CD4-positive, alpha-beta T cell treated with Interleukin-4 for 1 hour (primary cell): Measurements from ENCODE around the gene ATG7.

Experiments used
- DNase-seq, 2 donors: peaks; one replicate each; pipeline ENCODE4 v3.0.0-alpha.2; 2020 to 2022

ATG7 gene

DNA sequence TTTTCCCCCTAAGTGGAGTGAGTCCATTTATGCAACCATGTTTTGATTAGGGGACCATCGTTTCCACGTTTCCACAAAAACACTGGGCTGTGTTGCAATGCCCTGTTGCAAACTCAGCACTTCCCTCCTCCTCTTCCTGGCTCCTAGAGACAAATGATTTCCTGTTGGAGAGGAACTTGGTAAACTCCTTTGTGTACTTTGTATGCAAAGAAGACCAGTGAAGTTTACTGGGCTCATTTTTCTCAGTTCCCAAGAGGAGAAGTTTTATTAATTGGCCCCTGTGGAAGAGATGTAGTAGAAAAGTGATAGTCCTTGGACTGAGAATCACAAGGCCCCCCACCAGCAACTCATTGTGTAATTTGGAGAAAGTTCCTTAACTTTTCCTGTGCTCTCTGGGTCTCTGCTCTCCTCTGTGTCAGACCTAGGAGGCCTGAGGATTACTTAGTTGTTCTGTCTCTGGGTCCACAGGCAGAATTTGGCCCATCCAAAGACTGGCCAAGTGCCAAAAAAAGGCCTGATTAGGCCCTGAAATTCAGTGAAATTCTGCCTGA lies 95.0 kb downstream of the ATG7 start:
- DNase-seq: no peak

DNA sequence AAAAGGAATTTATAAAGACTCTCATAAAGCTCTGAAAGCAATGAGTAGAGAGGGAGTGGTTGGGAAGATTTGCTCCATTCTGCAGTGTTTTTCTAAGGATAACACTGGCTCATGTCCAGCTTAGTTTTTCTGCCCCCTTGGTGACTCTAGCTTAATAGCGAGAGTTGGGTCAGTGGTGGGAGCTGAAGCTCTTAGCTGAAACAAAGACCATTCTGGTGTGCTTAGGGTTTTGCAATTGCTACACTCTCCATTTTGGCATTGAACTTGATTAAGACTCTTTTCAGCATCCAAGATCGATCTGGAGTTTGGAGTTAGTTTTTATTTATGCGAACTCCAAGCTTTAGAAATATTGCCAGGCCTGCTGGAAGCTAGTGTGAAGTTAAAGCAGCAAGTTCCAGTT lies 98.0 kb downstream of the ATG7 start:
- DNase-seq: no peak

DNA sequence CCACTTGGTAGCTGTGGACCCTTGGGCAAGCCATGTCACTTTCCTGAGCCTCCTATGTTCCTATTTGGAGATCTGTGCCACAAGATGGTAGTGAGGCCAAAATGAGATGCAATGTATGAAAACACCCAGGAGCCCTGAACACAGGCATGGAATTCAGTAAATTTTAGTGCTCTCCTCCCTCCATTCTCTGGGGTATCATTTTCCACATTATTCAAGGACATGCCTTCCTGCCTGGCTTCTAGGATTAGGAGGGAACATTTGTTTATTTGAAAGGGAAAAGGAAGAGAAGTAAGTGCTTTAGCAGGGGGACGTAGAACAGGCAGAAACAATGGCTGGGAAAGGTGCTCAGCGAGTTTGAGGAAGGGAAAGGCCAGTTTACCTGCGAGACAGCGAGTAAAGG lies 98.8 kb downstream of the ATG7 start:
- DNase-seq: no peak

GRCh38 chr3:11371747-11372146 lies 99.5 kb downstream of the ATG7 start:
- DNase-seq: no peak

DNA sequence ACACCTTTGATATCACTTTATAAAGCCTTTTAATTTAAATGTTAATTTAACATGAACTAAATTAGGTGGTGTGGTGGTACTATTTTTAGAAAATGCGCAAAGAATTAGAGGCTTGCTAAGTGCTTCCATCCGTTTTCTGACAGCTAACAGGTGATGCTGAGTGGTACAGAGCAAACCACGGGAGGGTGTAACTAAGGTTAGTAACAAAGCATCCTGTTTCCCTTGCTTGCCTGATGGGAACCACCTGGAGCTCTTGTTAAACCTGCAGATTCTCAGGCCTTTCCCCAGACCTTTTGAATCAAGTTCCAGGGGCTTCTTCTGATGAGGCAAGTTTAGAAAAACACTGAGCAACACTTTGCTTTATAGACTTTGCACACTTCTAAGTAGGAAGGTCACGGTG lies 101.0 kb downstream of the ATG7 start:
- DNase-seq: no peak

- DNase-seq: no peak
Measured at GRCh38 chr3:11373654-11374053, 101.5 kb downstream of the ATG7 start.

- DNase-seq: no peak
Measured at GRCh38 chr3:11375333-11376088, 103.3 kb downstream of the ATG7 start.

DNA sequence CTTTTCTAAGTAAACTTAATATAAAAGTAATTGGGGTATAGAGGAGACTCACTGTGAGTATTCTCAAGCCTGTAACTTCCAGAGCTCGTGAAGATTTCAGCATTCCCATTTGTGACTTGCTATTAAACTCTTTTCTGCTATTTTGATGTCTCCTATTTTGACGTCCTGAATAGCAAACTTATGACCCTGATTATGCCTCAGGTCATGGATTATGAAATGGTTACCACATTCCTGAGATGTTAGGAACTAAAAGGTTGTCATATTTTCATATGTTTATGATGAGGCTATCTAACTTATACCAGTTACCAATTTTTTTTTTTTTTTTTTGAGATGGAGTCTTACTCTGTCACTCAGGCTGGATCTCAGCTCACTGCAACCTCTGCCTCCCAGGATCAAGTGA lies 105.5 kb downstream of the ATG7 start:
- DNase-seq: no peak

- peak in 1 of 2 donors; percentile 53 for DNase-seq
Measured at GRCh38 chr3:11379238-11379823, 107.1 kb downstream of the ATG7 start.

DNA sequence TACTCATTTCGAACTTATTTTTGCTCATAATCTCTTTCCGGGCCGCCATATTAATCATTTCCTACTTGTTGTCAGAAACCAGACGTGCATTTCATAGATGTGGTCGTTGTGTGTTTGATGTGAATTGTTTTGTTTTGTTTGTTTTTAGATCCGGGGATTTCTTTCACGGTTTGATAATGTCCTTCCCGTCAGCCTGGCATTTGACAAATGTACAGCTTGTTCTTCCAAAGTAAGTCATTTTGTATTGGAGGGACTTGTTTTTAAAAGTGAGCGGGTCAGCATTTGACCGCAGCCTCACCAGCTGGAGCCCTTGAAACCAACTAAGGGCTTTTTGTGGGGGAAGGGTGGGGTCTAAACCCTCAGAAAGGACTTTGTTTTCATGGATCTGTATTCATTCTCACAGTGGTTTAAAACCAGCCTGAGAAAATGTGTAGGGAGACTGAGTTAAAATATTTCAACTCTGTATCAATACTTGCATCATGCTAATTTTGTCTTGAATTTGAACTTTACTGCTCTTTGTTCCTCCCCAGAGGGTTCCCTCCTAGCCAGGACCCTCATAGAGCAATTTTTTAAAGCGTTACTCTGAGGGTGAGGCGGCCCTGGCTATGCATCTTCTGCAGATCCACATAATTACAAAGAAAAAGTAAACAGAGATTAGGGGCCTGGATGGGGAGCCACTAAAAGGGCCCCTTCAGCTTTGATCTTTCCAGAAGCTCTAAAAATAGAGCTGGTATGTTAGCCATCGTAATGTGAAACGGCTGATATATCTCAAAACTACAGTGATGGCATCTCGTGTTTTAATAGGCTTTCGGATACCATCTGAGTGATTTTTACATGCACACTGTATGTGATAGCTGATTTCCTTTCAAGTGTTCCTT lies 107.9 kb downstream of the ATG7 start:
- DNase-seq: no peak

DNA sequence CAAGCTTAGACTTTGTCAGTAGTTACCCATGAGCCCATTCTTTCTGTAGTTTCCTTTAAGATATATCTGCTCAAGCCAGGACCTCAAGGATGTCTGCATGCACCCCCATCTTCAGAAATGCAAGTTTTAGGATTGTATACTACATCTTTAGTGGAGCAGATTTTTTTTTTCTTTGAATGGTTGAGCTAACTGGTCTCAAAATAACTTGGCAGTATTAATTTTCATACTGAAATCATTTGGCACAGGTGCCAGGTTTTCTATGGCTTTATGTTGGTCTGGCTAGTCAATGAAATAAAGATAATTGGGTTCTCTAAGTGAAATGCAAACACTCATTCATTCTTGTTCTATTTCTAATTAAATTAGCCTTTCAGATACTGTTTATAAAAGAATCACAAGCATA lies 108.9 kb downstream of the ATG7 start:
- no peak for DNase-seq

GRCh38 chr3:11381563-11381962 lies 109.4 kb downstream of the ATG7 start:
- no peak for DNase-seq

DNA sequence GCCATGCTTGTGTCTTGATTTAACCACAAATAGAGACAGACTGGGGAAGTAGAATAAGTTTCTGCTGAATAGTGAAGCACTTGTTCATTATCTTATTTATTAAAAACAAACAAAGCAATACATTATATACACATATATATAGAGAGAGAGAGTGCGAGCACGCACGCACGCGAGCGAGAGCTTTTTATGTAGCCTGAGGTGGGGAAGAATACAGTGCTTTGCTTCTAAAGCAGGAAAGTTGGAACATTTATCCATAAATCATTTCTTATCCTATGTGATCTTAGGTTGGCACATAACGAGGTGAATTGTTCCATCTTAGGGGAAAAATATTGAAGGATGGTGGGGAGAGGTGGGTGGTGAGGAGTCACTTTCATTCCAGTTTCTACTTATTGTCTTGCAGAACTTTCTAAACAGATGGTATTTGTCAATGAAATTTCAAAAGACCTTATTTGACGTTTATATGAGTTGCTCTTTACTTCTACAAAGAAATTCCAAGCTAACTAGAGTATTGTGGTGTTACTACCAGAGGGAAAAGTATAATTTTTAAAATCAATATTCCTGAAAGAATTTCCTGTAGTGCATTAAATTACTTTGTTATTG lies 110.0 kb downstream of the ATG7 start:
- no peak for DNase-seq

DNA sequence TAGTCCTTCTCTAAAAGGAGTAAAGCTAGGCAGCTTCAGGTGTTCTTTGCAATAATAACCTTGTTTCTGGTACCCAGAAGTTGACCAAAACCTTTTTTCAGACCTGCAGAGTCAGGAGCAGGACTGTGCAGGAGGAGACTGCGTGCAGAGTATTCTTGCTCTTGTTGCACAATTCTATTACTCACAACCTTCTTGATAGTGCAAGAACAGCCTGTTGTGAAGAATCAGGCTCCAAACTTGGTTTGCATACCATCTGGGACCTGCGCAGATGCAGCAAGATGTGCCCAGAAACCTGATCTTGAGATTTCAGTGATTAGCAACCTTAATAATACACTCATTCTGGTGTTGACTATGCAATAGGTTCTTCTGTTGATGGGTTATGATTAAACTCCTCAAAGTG lies 111.9 kb downstream of the ATG7 start:
- DNase-seq: no peak

DNA sequence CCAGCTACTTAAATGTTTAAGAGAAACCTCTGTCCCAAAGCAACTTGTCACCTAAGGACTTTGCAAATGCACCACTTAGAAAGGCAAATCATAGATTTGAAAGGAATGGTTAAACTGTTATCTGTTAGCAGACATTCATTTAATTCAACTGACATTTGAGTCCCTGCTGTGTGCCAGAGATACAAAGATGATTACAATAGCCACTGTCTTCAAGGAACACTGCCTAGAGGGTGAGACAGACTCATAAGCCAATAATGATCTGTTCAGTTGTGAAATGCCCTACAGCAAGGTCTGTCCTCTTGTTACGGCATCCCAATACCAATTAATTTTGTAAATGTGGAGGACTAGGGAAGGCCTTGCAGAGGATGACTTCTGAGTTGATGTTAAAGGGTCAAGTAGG lies 113.1 kb downstream of the ATG7 start:
- DNase-seq: no peak

DNA sequence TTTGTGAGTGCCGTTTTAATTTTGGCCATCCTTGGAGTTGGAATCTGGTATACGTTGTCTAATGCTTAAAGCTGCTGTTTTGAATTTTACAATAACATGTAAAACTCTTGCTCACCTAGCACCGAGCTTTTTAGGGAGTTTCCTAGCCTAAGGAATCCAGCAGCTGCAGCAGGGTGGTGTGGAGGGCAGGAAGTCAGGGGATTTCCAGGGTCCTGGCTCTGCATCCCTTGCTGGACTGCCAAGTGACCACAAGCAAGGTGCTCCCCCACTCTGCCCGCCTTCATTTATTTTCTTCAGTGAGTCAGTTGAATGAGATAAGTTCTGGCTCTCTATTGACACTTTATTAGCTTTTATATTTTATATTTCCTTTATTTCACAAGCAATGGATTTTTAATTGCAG lies 113.7 kb downstream of the ATG7 start:
- DNase-seq: no peak

DNA sequence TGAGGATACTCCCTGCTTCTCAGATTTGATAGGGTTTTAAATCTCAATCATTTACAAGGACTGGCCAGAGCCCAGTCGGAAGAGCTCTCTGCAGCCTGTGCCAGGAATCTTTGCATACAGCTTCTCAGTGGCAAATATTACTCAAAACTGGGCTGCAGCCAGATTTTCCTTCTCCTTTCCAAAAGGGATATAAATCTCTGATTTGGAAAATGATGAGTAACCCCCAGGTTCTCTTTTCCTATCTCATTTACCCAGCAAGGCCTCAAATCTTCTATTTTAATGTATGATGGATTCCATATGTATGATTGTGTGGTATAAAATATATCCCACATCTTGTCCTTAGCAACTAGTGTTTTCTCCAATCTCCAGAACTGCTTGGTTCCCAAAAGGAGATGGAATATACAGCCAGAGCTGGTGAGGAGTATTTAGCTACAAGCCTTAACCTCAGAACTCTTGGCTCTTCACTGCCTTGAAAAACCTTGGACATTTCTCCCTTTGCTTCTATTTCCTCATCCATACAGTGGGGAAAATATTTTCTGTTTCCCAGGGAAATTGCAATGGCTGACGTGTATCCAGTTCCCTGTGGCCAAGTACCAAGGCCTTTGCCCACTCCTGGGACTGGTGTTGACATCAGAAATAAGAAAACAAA lies 114.4 kb downstream of the ATG7 start:
- DNase-seq: no peak

- DNase-seq: no peak
Measured at GRCh38 chr3:11389386-11390268, 117.4 kb downstream of the ATG7 start.

DNA sequence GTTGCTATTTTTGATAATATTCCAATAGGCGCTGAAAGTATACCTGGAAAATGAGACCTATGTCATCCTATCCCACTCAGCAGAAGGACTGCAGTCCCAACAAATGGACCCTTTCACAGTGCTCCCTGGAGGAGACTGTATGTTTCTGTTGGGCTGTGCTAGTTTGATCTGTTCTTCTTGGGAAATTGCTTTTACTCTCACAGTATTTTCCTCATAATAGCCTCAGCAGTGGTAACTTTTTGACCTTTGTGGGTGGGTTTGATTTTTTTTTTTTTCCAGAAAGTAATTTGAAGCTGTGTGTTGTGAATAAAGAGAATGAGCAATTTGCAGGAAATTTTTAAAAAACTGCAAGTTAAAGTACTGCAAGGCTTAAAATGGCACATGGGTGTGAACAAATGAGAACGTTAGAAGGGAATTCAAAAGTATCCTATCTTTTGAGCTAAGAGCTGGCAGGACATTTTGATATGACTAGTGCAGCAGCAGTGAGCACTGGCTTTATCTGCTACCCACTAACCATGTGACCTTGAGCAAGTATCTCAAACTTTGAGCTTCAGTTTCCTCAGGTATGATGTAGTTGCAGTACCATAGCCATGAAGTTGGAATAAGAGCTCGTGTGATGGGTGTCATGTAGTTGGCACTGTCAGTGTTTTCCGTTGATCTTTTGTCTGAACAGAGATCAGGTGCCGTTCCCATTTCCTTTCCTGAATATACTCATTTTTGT lies 118.4 kb downstream of the ATG7 start:
- no peak for DNase-seq

DNA sequence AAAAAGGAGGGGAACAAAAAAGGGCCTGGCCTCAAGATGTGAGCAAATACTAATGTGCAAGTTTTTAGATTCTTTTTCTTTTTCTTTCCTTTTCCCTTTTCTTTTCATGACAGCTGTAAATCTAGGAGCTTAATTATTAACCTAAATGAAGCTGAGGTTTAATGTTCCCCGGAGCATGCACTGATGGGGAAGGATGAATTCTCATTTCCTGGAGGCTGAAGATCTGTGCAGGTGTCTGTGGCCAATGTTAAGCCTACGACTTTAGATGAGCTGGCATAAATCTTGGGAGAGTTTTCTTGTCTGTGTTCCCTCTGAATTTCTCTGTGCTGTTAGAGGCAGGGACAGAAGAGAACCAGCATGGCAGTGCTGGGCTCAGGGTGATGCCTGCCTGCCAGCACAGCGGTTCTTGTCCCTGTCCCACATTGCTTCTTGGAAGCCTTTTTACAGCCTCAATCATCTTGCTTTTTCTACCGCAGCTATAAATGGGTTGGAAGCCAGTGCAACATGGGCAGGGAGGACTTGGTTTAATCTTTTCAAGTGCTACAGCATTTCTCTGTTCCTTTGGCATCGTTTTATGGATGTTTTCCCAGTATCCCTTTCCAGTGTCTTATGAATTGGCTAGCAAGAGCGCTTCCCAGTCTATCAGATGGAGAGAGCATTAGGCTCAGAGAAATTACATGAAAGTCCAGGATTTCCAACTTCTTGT lies 119.1 kb downstream of the ATG7 start:
- DNase-seq: no peak
